Neural cell (in vitro differentiated cells): ENCODE data around the gene PTPN9. TPM values are rescaled to one million over a fixed set of nuclear protein-coding genes. Genes with fewer than 3 reads are reported as not detected.

Experiments used
- H2AFZ ChIP-seq: fragments of 200-600, 300-800 bp; sonication (generic), shearing (Covaris generic); 2 replicates; pipeline ENCODE4 v1.6.0; 2014; ENCODE audit warnings: low read depth, mild to moderate bottlenecking, antibody characterized with exemption, low read length, moderate library complexity
- H3F3A ChIP-seq: fragments of 200-600 bp; shearing (Covaris generic); 2 replicates; pipeline ENCODE4 v1.6.1; 2016; ENCODE audit warnings: mild to moderate bottlenecking, moderate library complexity, mixed read lengths, antibody characterized with exemption, low read length; ENCODE audit not compliant: insufficient read depth, poor library complexity, severe bottlenecking
- H3K27ac ChIP-seq: fragments of 200-600, 300-800 bp; sonication (generic), shearing (Covaris generic); 2 replicates; pipeline ENCODE4 v1.5.1; 2014; ENCODE audit warnings: mild to moderate bottlenecking, low read length, moderate library complexity
- H3K27me3 ChIP-seq: fragments of 300-800, 200-600 bp; sonication (generic), shearing (Covaris generic); 2 replicates; pipeline ENCODE4 v1.6.0; 2014; ENCODE audit warnings: mild to moderate bottlenecking, low read depth, low read length, moderate library complexity; ENCODE audit not compliant: insufficient read depth
- H3K36me3 ChIP-seq: fragments of 300-800, 200-600 bp; sonication (generic), shearing (Covaris generic); 2 replicates; pipeline ENCODE4 v1.5.1; 2014; ENCODE audit warnings: mild to moderate bottlenecking, antibody characterized with exemption, low read length, moderate library complexity; ENCODE audit not compliant: insufficient read depth
- H3K4me2 ChIP-seq: fragments of 300-800, 200-600 bp; sonication (generic), shearing (Covaris generic); 2 replicates; pipeline ENCODE4 v1.6.0; 2014; ENCODE audit warnings: mild to moderate bottlenecking, low read length
- H3K4me3 ChIP-seq: fragments of 300-800, 200-600 bp; sonication (generic), shearing (Covaris generic); 2 replicates; pipeline ENCODE4 v1.5.1; 2014; ENCODE audit warnings: mild to moderate bottlenecking, low read length, moderate library complexity
- H3K79me2 ChIP-seq: fragments of 200-600 bp; shearing (Covaris generic); replicated peaks from 2 replicates; pipeline ENCODE4 v1.6.0; 2014; ENCODE audit warnings: mild to moderate bottlenecking, low read length, moderate library complexity; ENCODE audit not compliant: insufficient read depth
- H3K9ac ChIP-seq: fragments of 300-800, 200-600 bp; sonication (generic), shearing (Covaris generic); 2 replicates; pipeline ENCODE4 v1.6.1; 2016; ENCODE audit warnings: mild to moderate bottlenecking, low read length, mixed read lengths
- H3K9me2 ChIP-seq: fragments of 200-600 bp; shearing (Covaris generic); 2 replicates; pipeline ENCODE4 v1.6.1; 2016; ENCODE audit warnings: mild to moderate bottlenecking, low read length, mixed read lengths; ENCODE audit not compliant: insufficient read depth
- H3K9me3 ChIP-seq: fragments of 200-600, 300-800 bp; sonication (generic), shearing (Covaris generic); 2 replicates; pipeline ENCODE4 v1.6.1; 2016; ENCODE audit warnings: mild to moderate bottlenecking, mixed run types, low read length, moderate library complexity, mixed read lengths
- H4K20me1 ChIP-seq: fragments of 200-600 bp; shearing (Covaris generic); 2 replicates; pipeline ENCODE4 v1.6.1; 2016; ENCODE audit warnings: mild to moderate bottlenecking, mixed run types; ENCODE audit not compliant: insufficient read depth
- EP300 ChIP-seq: fragments of 450-650 bp; conservative IDR thresholded peaks from 2 replicates; pipeline ENCODE4 v1.6.1; 2014; ENCODE audit warnings: antibody characterized with exemption, mild to moderate bottlenecking, moderate library complexity; ENCODE audit not compliant: poor library complexity, severe bottlenecking
- EZH2 ChIP-seq: fragments of 200-600, 300-800 bp; shearing (Covaris generic), sonication (generic); IDR thresholded peaks from 2 replicates; pipeline ENCODE4 v1.6.1; 2014; ENCODE audit warnings: antibody characterized with exemption, low read length, borderline replicate concordance, mild to moderate bottlenecking; ENCODE audit not compliant: insufficient read depth, poor library complexity, severe bottlenecking
- MXI1 ChIP-seq: fragments of 450-650 bp; conservative IDR thresholded peaks from 2 replicates; pipeline ENCODE4 v1.6.1; 2014; ENCODE audit warnings: antibody characterized with exemption, mild to moderate bottlenecking; ENCODE audit not compliant: poor library complexity, severe bottlenecking
- POLR2AphosphoS5 ChIP-seq: IDR thresholded peaks from 2 replicates; pipeline ENCODE4 v1.6.1; 2012
- RAD21 ChIP-seq: fragments of 450-650 bp; conservative IDR thresholded peaks from 2 replicates; pipeline ENCODE4 v1.6.1; 2014; ENCODE audit warnings: antibody characterized with exemption, mild to moderate bottlenecking, moderate library complexity
- REST ChIP-seq: IDR thresholded peaks from 2 replicates; pipeline ENCODE4 v1.6.1; 2012; ENCODE audit warnings: borderline replicate concordance
- SMC3 ChIP-seq: fragments of 450-650 bp; conservative IDR thresholded peaks from 2 replicates; pipeline ENCODE4 v1.6.1; 2014; ENCODE audit warnings: antibody characterized with exemption, mild to moderate bottlenecking, moderate library complexity; ENCODE audit not compliant: poor library complexity
- TAF1 ChIP-seq: IDR thresholded peaks from 2 replicates; pipeline ENCODE4 v1.6.1; 2012; ENCODE audit warnings: low read depth
- polyA plus RNA-seq: library from polyadenylated mRNA; depleted of rRNA; stranded (reverse); fragments of >200 nt; gene quantifications from 2 replicates; pipeline ENCODE4 v1.2.3, GENCODE V29; 2014
- TF ChIP-seq, protein P1 (sequence below): fragments of 450-650 bp; IDR thresholded peaks from 2 replicates; pipeline ENCODE4 v1.5.1; 2014; ENCODE audit warnings: antibody characterized with exemption, mild to moderate bottlenecking, moderate library complexity; ENCODE audit not compliant: poor library complexity, severe bottlenecking

The PTPN9 gene
- polyA plus RNA-seq, 1 donor from 2014 or later, result 33.1 TPM

GRCh38 chr15:75538376-75538775, 40.7 kb downstream of the PTPN9 start:
- Histone ChIP-seq H2AFZ (no peak overlapping the region), H3K27ac (no peak overlapping the region), H3K79me2 (peaks cover 4% of the 10 kb centered on the region), H3K36me3 (no peaks in the 10 kb centered on the region), H4K20me1 (no peaks in the 10 kb centered on the region), H3K4me2 (no peak overlapping the region), H3K9ac (no peak overlapping the region), H3K9me2 (no peaks in the 10 kb centered on the region), H3K9me3 (no peaks in the 10 kb centered on the region), H3F3A (no peaks in the 10 kb centered on the region), H3K27me3 (no peaks in the 10 kb centered on the region), H3K4me3 (no peak overlapping the region)
- TF ChIP-seq, protein P1, sequence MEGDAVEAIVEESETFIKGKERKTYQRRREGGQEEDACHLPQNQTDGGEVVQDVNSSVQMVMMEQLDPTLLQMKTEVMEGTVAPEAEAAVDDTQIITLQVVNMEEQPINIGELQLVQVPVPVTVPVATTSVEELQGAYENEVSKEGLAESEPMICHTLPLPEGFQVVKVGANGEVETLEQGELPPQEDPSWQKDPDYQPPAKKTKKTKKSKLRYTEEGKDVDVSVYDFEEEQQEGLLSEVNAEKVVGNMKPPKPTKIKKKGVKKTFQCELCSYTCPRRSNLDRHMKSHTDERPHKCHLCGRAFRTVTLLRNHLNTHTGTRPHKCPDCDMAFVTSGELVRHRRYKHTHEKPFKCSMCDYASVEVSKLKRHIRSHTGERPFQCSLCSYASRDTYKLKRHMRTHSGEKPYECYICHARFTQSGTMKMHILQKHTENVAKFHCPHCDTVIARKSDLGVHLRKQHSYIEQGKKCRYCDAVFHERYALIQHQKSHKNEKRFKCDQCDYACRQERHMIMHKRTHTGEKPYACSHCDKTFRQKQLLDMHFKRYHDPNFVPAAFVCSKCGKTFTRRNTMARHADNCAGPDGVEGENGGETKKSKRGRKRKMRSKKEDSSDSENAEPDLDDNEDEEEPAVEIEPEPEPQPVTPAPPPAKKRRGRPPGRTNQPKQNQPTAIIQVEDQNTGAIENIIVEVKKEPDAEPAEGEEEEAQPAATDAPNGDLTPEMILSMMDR, result no peak
- no peak for TF ChIP-seq POLR2AphosphoS5
- no peak for TF ChIP-seq REST
- TF ChIP-seq EZH2, result no peak
- TF ChIP-seq SMC3, result no peak
- TF ChIP-seq RAD21, result no peak
- TF ChIP-seq MXI1, result no peak
- TF ChIP-seq EP300, result no peak
- no peak for TF ChIP-seq TAF1

DNA sequence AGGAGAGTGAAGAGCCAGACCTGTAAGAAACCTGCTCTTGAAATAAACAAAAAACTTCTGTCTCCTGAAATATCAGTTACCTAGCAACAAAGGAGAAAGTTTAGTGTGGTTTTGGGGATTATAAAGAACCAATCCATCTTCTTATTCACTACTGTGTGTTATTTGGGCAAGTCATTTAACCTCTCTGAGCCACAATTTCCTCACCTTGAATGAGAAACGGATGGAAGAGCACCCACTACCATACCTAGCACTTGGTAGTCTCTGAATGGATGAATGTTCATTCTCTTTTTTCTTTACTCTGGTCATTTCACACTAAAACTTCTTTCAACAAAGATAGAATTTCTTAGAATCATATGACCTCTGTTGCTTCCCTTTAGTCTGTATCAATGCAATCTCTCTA, 45.2 kb downstream of the PTPN9 start:
- Histone ChIP-seq H3K9me3 (no peaks in the 10 kb centered on the region), H3K9me2 (no peaks in the 10 kb centered on the region), H3K4me2 (no peak overlapping the region), H3K79me2 (peaks cover 4% of the 10 kb centered on the region), H3K9ac (no peak overlapping the region), H3K27ac (no peak overlapping the region), H3K4me3 (no peak overlapping the region), H3K27me3 (no peaks in the 10 kb centered on the region), H4K20me1 (no peaks in the 10 kb centered on the region), H2AFZ (no peak overlapping the region), H3F3A (no peaks in the 10 kb centered on the region), H3K36me3 (no peaks in the 10 kb centered on the region)
- TF ChIP-seq TAF1 (no peak), EZH2 (no peak), EP300 (no peak), MXI1 (no peak), REST (no peak), RAD21 (no peak), SMC3 (no peak), POLR2AphosphoS5 (no peak)
- TF ChIP-seq, protein P1, result no peak
